ENCODE data around the gene RPS6KB2. TPM values are rescaled to one million over a fixed set of nuclear protein-coding genes. Genes with fewer than 3 reads are reported as not detected.
A peak's percentile ranks its signal among the peaks of the same experiment; 100 is the strongest.

Gene RPS6KB2
- total RNA-seq, 5 donors from 2014 or later (not counting 1 experiment from before 2014, with no cell fraction given), result 60.3 to 88.0 (median 81.9) TPM

GRCh38 chr11:67391304-67392182 is 36.8 kb upstream of the RPS6KB2 start, which contains the start of gene RAD9A:
Gene RAD9A, plus strand, starts transcription at chr11:67391986. Its CDS starts 59 bp downstream, at chr11:67392045.
- no peaks in the 10 kb centered on the region for H3K27me3 Mint-ChIP-seq
- ATAC-seq (replicated peaks in 1 of 4), result peak; percentile 82 to 88 (median 83)
- H3K9me3 Mint-ChIP-seq, result no peaks in the 10 kb centered on the region
- ChIA-PET CTCF (interaction anchor here (0.5 to 1.6 kb wide), 5 partner anchors 10 to 119 kb away, joined by 3 to 9 read pairs (median 5); partner anchors contain the start of genes POLD4 (in 1 of the 2) and PPP1CA (in 1 of the 2)), POLR2A (interaction anchor here (0.6 to 1.1 kb wide), 2 partner anchors 11 to 114 kb away, joined by 3 to 10 read pairs; no protein-coding TSS in a partner anchor)
- peaks cover 6 to 9% of the 10 kb centered on the region in 2 donors for H3K36me3 ChIP-seq (ENCODE audit: control insufficient read depth in 2 of 2, extremely low read depth in 1 of 2, insufficient read depth in 1 of 2, low read length in 1 of 2)
- peak; percentile 81 to 96 (median 89) for DNase-seq
- peak within 1 kb of the TSS; percentile 67 for H3K27ac ChIP-seq (ENCODE audit: low read length)
- H3K27ac Mint-ChIP-seq, result peak within 1 kb of the TSS; percentile 80 to 81
- H3K4me1 Mint-ChIP-seq, result peaks cover 40 to 44% (median 41%) of the 10 kb centered on the region in 3 donors
- no peaks in the 10 kb centered on the region for H3K9me3 ChIP-seq
- H3K27me3 ChIP-seq (replicated peaks in 1 of 2; ENCODE audit: control insufficient read depth in 2 of 2, extremely low read depth in 1 of 2, insufficient read depth in 2 of 2, low read length in 1 of 2), result no peaks in the 10 kb centered on the region
- peaks cover 7 to 49% of the 10 kb centered on the region in 2 experiments for H3K4me1 ChIP-seq (ENCODE audit: control insufficient read depth in 1 of 2, extremely low read depth in 1 of 2, insufficient read depth in 2 of 2, low read length in 2 of 2)
- peaks cover 3% of the 10 kb centered on the region for H3K36me3 Mint-ChIP-seq
- peak within 1 kb of the TSS; percentile 62 to 89 for H3K4me3 ChIP-seq (ENCODE audit: control insufficient read depth in 1 of 2, extremely low read depth in 1 of 2, low read length in 1 of 2)
- WGBS (ENCODE audit: insufficient coverage), result under 1% methylated on average over 66 of the region's 75 CpGs
- H3K4me3 Mint-ChIP-seq, result peak within 1 kb of the TSS; percentile 85 to 87 (median 85)

- Mint-ChIP-seq H3K27ac (peak overlapping the region; percentile 80 to 81), H3K9me3 (no peaks in the 10 kb centered on the region), H3K4me1 (peaks cover 46 to 49% (median 49%) of the 10 kb centered on the region in 3 donors), H3K36me3 (peaks cover 8% of the 10 kb centered on the region), H3K27me3 (no peaks in the 10 kb centered on the region), H3K4me3 (peak overlapping the region; percentile 85 to 87 (median 85))
- ATAC-seq (replicated peaks in 1 of 4), result no peak
- POLR2A ChIA-PET, result interaction anchor here in 1 of 2 donors (1.1 kb wide), 1 partner anchor 114 kb away, joined by 3 read pairs; no protein-coding TSS in a partner anchor
- Histone ChIP-seq H3K36me3 (ENCODE audit: control insufficient read depth in 2 of 2, extremely low read depth in 1 of 2, insufficient read depth in 1 of 2, low read length in 1 of 2) (peaks cover 6 to 10% of the 10 kb centered on the region in 2 donors), H3K27me3 (replicated peaks in 1 of 2; ENCODE audit: control insufficient read depth in 2 of 2, extremely low read depth in 1 of 2, insufficient read depth in 2 of 2, low read length in 1 of 2) (no peaks in the 10 kb centered on the region), H3K27ac (ENCODE audit: low read length) (no peak overlapping the region), H3K4me3 (ENCODE audit: control insufficient read depth in 1 of 2, extremely low read depth in 1 of 2, low read length in 1 of 2) (peak overlapping the region; percentile 62 to 89), H3K9me3 (no peaks in the 10 kb centered on the region), H3K4me1 (ENCODE audit: control insufficient read depth in 1 of 2, extremely low read depth in 1 of 2, insufficient read depth in 2 of 2, low read length in 2 of 2) (peaks cover 11 to 56% of the 10 kb centered on the region in 2 experiments)
- WGBS (ENCODE audit: insufficient coverage), result 14% methylated on average over 25 of the region's 31 CpGs
- CTCF ChIA-PET, result interaction anchor here (0.9 to 1.6 kb wide), 2 partner anchors 10 to 41 kb away, joined by 5 to 9 read pairs; partner anchors contain the start of gene PPP1CA (in 1 of the 2)
- DNase-seq, result peak in 1 of 35 experiments; percentile 27
Measured at GRCh38 chr11:67392183-67392715, 36.0 kb upstream of the RPS6KB2 start.

- H3K36me3 ChIP-seq (ENCODE audit: control insufficient read depth in 2 of 2, extremely low read depth in 1 of 2, insufficient read depth in 1 of 2, low read length in 1 of 2), result peaks cover 14 to 22% of the 10 kb centered on the region in 2 donors
- no peak for DNase-seq
- peaks cover 58 to 61% (median 60%) of the 10 kb centered on the region in 3 donors for H3K4me1 Mint-ChIP-seq
- peaks cover 20 to 68% of the 10 kb centered on the region in 2 experiments for H3K4me1 ChIP-seq (ENCODE audit: control insufficient read depth in 1 of 2, extremely low read depth in 1 of 2, insufficient read depth in 2 of 2, low read length in 2 of 2)
- no peaks in the 10 kb centered on the region for H3K27me3 ChIP-seq (replicated peaks in 1 of 2; ENCODE audit: control insufficient read depth in 2 of 2, extremely low read depth in 1 of 2, insufficient read depth in 2 of 2, low read length in 1 of 2)
- no peak for ATAC-seq (replicated peaks in 1 of 4)
- ChIA-PET CTCF (no interaction called here), POLR2A (no interaction called here)
- 96% methylated on average over 13 of the region's 18 CpGs for WGBS (ENCODE audit: insufficient coverage)
- no peaks in the 10 kb centered on the region for H3K9me3 ChIP-seq
- H3K27ac Mint-ChIP-seq, result no peak overlapping the region
- no peak overlapping the region for H3K27ac ChIP-seq (ENCODE audit: low read length)
- H3K9me3 Mint-ChIP-seq, result no peaks in the 10 kb centered on the region
- H3K4me3 Mint-ChIP-seq, result peak overlapping the region; percentile 85 to 87 (median 85)
- H3K36me3 Mint-ChIP-seq, result peaks cover 8% of the 10 kb centered on the region
- H3K27me3 Mint-ChIP-seq, result no peaks in the 10 kb centered on the region
- no peak overlapping the region for H3K4me3 ChIP-seq (ENCODE audit: control insufficient read depth in 1 of 2, extremely low read depth in 1 of 2, low read length in 1 of 2)
Measured at GRCh38 chr11:67393437-67393836, 34.9 kb upstream of the RPS6KB2 start.

- ChIA-PET CTCF (interaction anchor here in 1 of 2 donors (0.6 kb wide), 1 partner anchor 21 kb away, joined by 10 read pairs; the partner anchor contains the start of gene CLCF1), POLR2A (no interaction called here)
- H3K4me3 Mint-ChIP-seq, result peak overlapping the region; percentile 63 to 87 (median 85)
- peaks cover 59 to 62% (median 60%) of the 10 kb centered on the region in 3 donors for H3K4me1 Mint-ChIP-seq
- no peaks in the 10 kb centered on the region for H3K27me3 Mint-ChIP-seq
- Histone ChIP-seq H3K36me3 (ENCODE audit: control insufficient read depth in 2 of 2, extremely low read depth in 1 of 2, insufficient read depth in 1 of 2, low read length in 1 of 2) (peaks cover 16 to 28% of the 10 kb centered on the region in 2 donors), H3K4me3 (ENCODE audit: control insufficient read depth in 1 of 2, extremely low read depth in 1 of 2, low read length in 1 of 2) (no peak overlapping the region), H3K9me3 (no peaks in the 10 kb centered on the region), H3K27me3 (replicated peaks in 1 of 2; ENCODE audit: control insufficient read depth in 2 of 2, extremely low read depth in 1 of 2, insufficient read depth in 2 of 2, low read length in 1 of 2) (no peaks in the 10 kb centered on the region), H3K27ac (ENCODE audit: low read length) (no peak overlapping the region), H3K4me1 (ENCODE audit: control insufficient read depth in 1 of 2, extremely low read depth in 1 of 2, insufficient read depth in 2 of 2, low read length in 2 of 2) (peaks cover 20 to 74% of the 10 kb centered on the region in 2 experiments)
- 95% methylated on average over 2 of the region's 5 CpGs for WGBS (ENCODE audit: insufficient coverage)
- H3K9me3 Mint-ChIP-seq, result no peaks in the 10 kb centered on the region
- H3K36me3 Mint-ChIP-seq, result peaks cover 8% of the 10 kb centered on the region
- ATAC-seq (replicated peaks in 1 of 4) (no peak), DNase-seq (no peak)
- peak overlapping the region in 1 of 2 donors; percentile 8 for H3K27ac Mint-ChIP-seq
Measured at GRCh38 chr11:67393990-67394389, 34.3 kb upstream of the RPS6KB2 start.

- no peak overlapping the region for H3K27ac ChIP-seq (ENCODE audit: low read length)
- peak overlapping the region in 1 of 2 donors; percentile 85 for H3K27ac Mint-ChIP-seq
- POLR2A ChIA-PET, result interaction anchor here in 1 of 2 donors (0.6 kb wide), 1 partner anchor 18 kb away, joined by 3 read pairs; no protein-coding TSS in a partner anchor
Measured at GRCh38 chr11:67395555-67396258, 32.6 kb upstream of the RPS6KB2 start.

More at GRCh38 chr11:67395555-67396258, 32.6 kb upstream of the RPS6KB2 start:
- ATAC-seq (replicated peaks in 1 of 4) (no peak), DNase-seq (no peak)
- Mint-ChIP-seq H3K4me1 (peaks cover 61 to 65% (median 63%) of the 10 kb centered on the region in 3 donors), H3K4me3 (peak overlapping the region in 1 of 3 donors; percentile 77), H3K36me3 (peaks cover 13% of the 10 kb centered on the region), H3K9me3 (no peaks in the 10 kb centered on the region), H3K27me3 (no peaks in the 10 kb centered on the region)
- no peak overlapping the region for H3K4me3 ChIP-seq (ENCODE audit: control insufficient read depth in 1 of 2, extremely low read depth in 1 of 2, low read length in 1 of 2)
- CTCF ChIA-PET, result no interaction called here
- no peaks in the 10 kb centered on the region for H3K9me3 ChIP-seq
- H3K27me3 ChIP-seq (replicated peaks in 1 of 2; ENCODE audit: control insufficient read depth in 2 of 2, extremely low read depth in 1 of 2, insufficient read depth in 2 of 2, low read length in 1 of 2), result no peaks in the 10 kb centered on the region
- H3K36me3 ChIP-seq (ENCODE audit: control insufficient read depth in 2 of 2, extremely low read depth in 1 of 2, insufficient read depth in 1 of 2, low read length in 1 of 2), result peaks cover 16 to 41% of the 10 kb centered on the region in 2 donors
- peaks cover 25 to 78% of the 10 kb centered on the region in 2 experiments for H3K4me1 ChIP-seq (ENCODE audit: control insufficient read depth in 1 of 2, extremely low read depth in 1 of 2, insufficient read depth in 2 of 2, low read length in 2 of 2)
- WGBS (ENCODE audit: insufficient coverage), result 89% methylated on average over 12 of the region's 19 CpGs
